Right ventricle myocardium superior (tissue), 1 donor: ENCODE data around the gene OR1J2. TPM values are rescaled to one million over a fixed set of nuclear protein-coding genes. Genes with fewer than 3 reads are reported as not detected.
"Not testable (repeated sequence)": the region's sequence is repeated elsewhere in the genome, so short reads cannot be mapped to it uniquely, and the experiment has no call there.

Experiments used
- ATAC-seq: fragments of 200-7000 bp; cut with Tn5 transposase; one replicate; pipeline ENCODE4 v1.9.1; 2020; ENCODE audit warnings: mild to moderate bottlenecking; ENCODE audit not compliant: poor library complexity
- DNase-seq: peaks from one replicate; pipeline ENCODE4 v3.0.0-alpha.2; 2020
- intact Hi-C: fragments of 100-400 bp; cut with DNase I; formaldehyde crosslinking; loops from one replicate; pipeline ENCODE4 v1.11.2; 2022
- total RNA-seq: library from RNA; stranded (reverse); fragmentation: NEBNext Ultra II Directional; extraction: Animal tissue kit (Norgen Biotek cat#: 25700); gene quantifications from one replicate; pipeline ENCODE4 v1.2.1, GENCODE V29; 2021
- donor health status: DM: no; HTN: yes; CAD: no; lungs with severe emphysema.

OR1J2 gene
- total RNA-seq, 1 donor from 2014 or later = not detected

- intact Hi-C loops = no loop called here
- ATAC-seq (no peak), DNase-seq (no peak)
Observed at GRCh38 chr9:122536134-122536533, 25.5 kb downstream of the OR1J2 start.

GRCh38 chr9:122537066-122537465 lies 26.5 kb downstream of the OR1J2 start:
- DNase-seq, intact Hi-C loops, ATAC-seq: not testable (repeated sequence)

- no peak for DNase-seq
- no peak for ATAC-seq
- intact Hi-C loops = no loop called here
Observed at GRCh38 chr9:122538757-122539156, 28.2 kb downstream of the OR1J2 start.

GRCh38 chr9:122546196-122546595 lies 35.6 kb downstream of the OR1J2 start:
- ATAC-seq = no peak
- intact Hi-C loops = no loop called here
- no peak for DNase-seq

- ATAC-seq (no peak), DNase-seq (no peak)
- intact Hi-C loops = no loop called here
Observed at GRCh38 chr9:122551371-122551770, 40.8 kb downstream of the OR1J2 start.

- intact Hi-C loops = no loop called here
- DNase-seq = no peak
Observed at GRCh38 chr9:122552812-122553211, 42.2 kb downstream of the OR1J2 start, which contains the start of gene OR1N2. TSS of gene OR1N2 (plus strand) at chr9:122553112. CDS start at chr9:122553212, 100 bp downstream.

More at GRCh38 chr9:122552812-122553211, 42.2 kb downstream of the OR1J2 start, which contains the start of gene OR1N2:
- no peak for ATAC-seq

Other genes starting within 250 kb of the OR1J2 start
- 37.3 TPM for gene RBM18, start 246.0 kb upstream of the OR1J2 start, total RNA-seq
- gene MRRF, start 245.9 kb upstream of the OR1J2 start, total RNA-seq = 35.7 TPM
- gene PTGS1, start 139.8 kb upstream of the OR1J2 start, total RNA-seq = 4.0 TPM
- not detected for gene OR1J1, start 32.9 kb upstream of the OR1J2 start, total RNA-seq
- not detected for gene OR1J4, start 8.3 kb downstream of the OR1J2 start, total RNA-seq
- gene OR1N1, start 16.5 kb downstream of the OR1J2 start, total RNA-seq = not detected
- not detected for gene OR1N2, start 42.3 kb downstream of the OR1J2 start, total RNA-seq
- not detected for gene OR1L8, start 72.6 kb downstream of the OR1J2 start, total RNA-seq
- not detected for gene OR1Q1, start 103.9 kb downstream of the OR1J2 start, total RNA-seq
- gene OR1B1, start 146.8 kb downstream of the OR1J2 start, total RNA-seq = not detected
- not detected for gene OR1L1, start 150.9 kb downstream of the OR1J2 start, total RNA-seq
- not detected for gene OR1L3, start 164.3 kb downstream of the OR1J2 start, total RNA-seq
- not detected for gene OR1L4, start 213.2 kb downstream of the OR1J2 start, total RNA-seq
- not detected for gene OR1L6, start 231.5 kb downstream of the OR1J2 start, total RNA-seq